IMR-90 (cell line): Measurements from ENCODE around the gene ITGB5. TPM values are rescaled to one million over a fixed set of nuclear protein-coding genes. Genes with fewer than 3 reads are reported as not detected.
A peak's percentile ranks its signal among the peaks of the same experiment; 100 is the strongest.

ENCODE experiments used
- ATAC-seq: fragments of 200-7000 bp; cut with Tn5 transposase; 2 replicates; pipeline ENCODE4 v1.9.1; 2020; ENCODE audit warnings: low read depth, mild to moderate bottlenecking, moderate library complexity
- BruUV-seq: library from RNA; stranded (reverse); fragments of 400-500 nt; replicated peaks from 2 replicates; lab custom pipeline; 2021; lab: Mats Ljungman, UMichigan
- CTCF ChIA-PET: fragments of 300-600 bp; formaldehyde crosslinking; extraction: SDS; loops from one replicate; lab custom pipeline; 2021; ENCODE audit warnings: antibody characterized with exemption; lab: Yijun Ruan, JAX
- POLR2A ChIA-PET: fragments of 300-600 bp; sonication (Branson Sonifier 250); formaldehyde crosslinking; loops from one replicate; lab custom pipeline; 2022; ENCODE audit warnings: antibody characterized with exemption; ENCODE audit not compliant: unreplicated experiment; lab: Charles Lee
- DNase-seq: peaks from one replicate; pipeline ENCODE4 v3.0.0; 2013
- H2AFZ ChIP-seq: replicated peaks from 2 replicates; pipeline ENCODE3; 2013; ENCODE audit warnings: low read length, mild to moderate bottlenecking; ENCODE audit not compliant: poor library complexity
- H2AK5ac ChIP-seq: 2 replicates; pipeline ENCODE4 v1.6.1; 2013; ENCODE audit warnings: low read depth, low read length, inconsistent platforms
- H2AK9ac ChIP-seq: replicated peaks from 2 replicates; pipeline ENCODE3; 2013; ENCODE audit warnings: mild to moderate bottlenecking, low read depth, low read length, moderate library complexity; ENCODE audit not compliant: poor library complexity
- H2BK120ac ChIP-seq: 2 replicates; pipeline ENCODE4 v1.6.1; 2013; ENCODE audit warnings: low read depth, low read length, inconsistent platforms
- H2BK15ac ChIP-seq: 3 replicates; pipeline ENCODE4 v1.6.1; 2013; ENCODE audit warnings: low read depth, low read length, inconsistent platforms
- H2BK20ac ChIP-seq: 2 replicates; pipeline ENCODE4 v1.6.1; 2013; ENCODE audit warnings: low read depth, mild to moderate bottlenecking, inconsistent platforms, low read length, moderate library complexity
- H2BK5ac ChIP-seq: 2 replicates; pipeline ENCODE4 v1.6.1; 2013; ENCODE audit warnings: mild to moderate bottlenecking, low read depth, low read length, inconsistent platforms; ENCODE audit not compliant: poor library complexity, severe bottlenecking
- H3K14ac ChIP-seq: replicated peaks from 2 replicates; pipeline ENCODE4 v1.6.1; 2013; ENCODE audit warnings: low read depth, low read length, inconsistent platforms
- H3K18ac ChIP-seq: 2 replicates; pipeline ENCODE4 v1.6.1; 2013; ENCODE audit warnings: low read depth, low read length, control low read depth
- H3K23ac ChIP-seq: 2 replicates; pipeline ENCODE4 v1.6.1; 2013; ENCODE audit warnings: low read depth, low read length, inconsistent platforms
- H3K27ac ChIP-seq: 2 replicates; pipeline ENCODE4 v1.5.1; 2013; ENCODE audit warnings: mild to moderate bottlenecking, control low read depth, low read length; ENCODE audit not compliant: insufficient read depth
- H3K27me3 ChIP-seq: 2 replicates; pipeline ENCODE4 v1.6.1; 2013; ENCODE audit warnings: low read length; ENCODE audit not compliant: control insufficient read depth, insufficient read depth
- H3K36me3 ChIP-seq: 2 replicates; pipeline ENCODE4 v1.6.1; 2013; ENCODE audit warnings: low read length, mixed read lengths; ENCODE audit not compliant: control insufficient read depth, insufficient read depth
- H3K4ac ChIP-seq: 2 replicates; pipeline ENCODE4 v1.6.1; 2013; ENCODE audit warnings: low read depth, low read length, inconsistent platforms
- H3K4me1 ChIP-seq: 2 replicates; pipeline ENCODE4 v1.6.1; 2013; ENCODE audit warnings: low read length, mixed read lengths; ENCODE audit not compliant: control insufficient read depth, insufficient read depth
- H3K4me2 ChIP-seq: 2 replicates; pipeline ENCODE4 v1.6.1; 2013; ENCODE audit warnings: low read depth, mild to moderate bottlenecking, control low read depth, low read length, moderate library complexity
- H3K4me3 ChIP-seq: 2 replicates; pipeline ENCODE4 v1.5.1; 2013; ENCODE audit warnings: low read depth, mild to moderate bottlenecking, control low read depth, low read length, moderate library complexity; ENCODE audit not compliant: insufficient read depth
- H3K56ac ChIP-seq: 2 replicates; pipeline ENCODE4 v1.6.1; 2013; ENCODE audit warnings: low read length, inconsistent platforms; ENCODE audit not compliant: insufficient read depth; ENCODE audit errors: extremely low read depth
- H3K79me1 ChIP-seq, 2 experiments: 2 replicates each; pipeline ENCODE4 v1.6.1; 2013; ENCODE audit warnings: low read length in 2 of 2, inconsistent platforms in 1 of 2, low read depth in 1 of 2
- H3K9ac ChIP-seq: 2 replicates; pipeline ENCODE4 v1.6.1; 2013; ENCODE audit warnings: low read depth, low read length, control low read depth
- H3K9me1 ChIP-seq: 2 replicates; pipeline ENCODE4 v1.6.1; 2013; ENCODE audit warnings: low read length, inconsistent platforms; ENCODE audit not compliant: insufficient read depth
- H3K9me3 ChIP-seq: 2 replicates; pipeline ENCODE4 v1.6.1; 2013; ENCODE audit warnings: low read length; ENCODE audit not compliant: control insufficient read depth, insufficient read depth
- H4K20me1 ChIP-seq: 2 replicates; pipeline ENCODE4 v1.6.1; 2013; ENCODE audit warnings: low read length, inconsistent platforms; ENCODE audit not compliant: insufficient read depth
- H4K5ac ChIP-seq: 2 replicates; pipeline ENCODE4 v1.6.1; 2013; ENCODE audit warnings: mild to moderate bottlenecking, low read depth, low read length, control low read depth
- H4K8ac ChIP-seq, 2 experiments: 2 replicates each; pipeline ENCODE4 v1.6.1; 2013; ENCODE audit warnings: low read depth in 2 of 2, low read length in 2 of 2, control low read depth in 1 of 2, inconsistent platforms in 1 of 2
- H4K91ac ChIP-seq: 2 replicates; pipeline ENCODE4 v1.6.1; 2013; ENCODE audit warnings: low read depth, low read length, inconsistent platforms; ENCODE audit not compliant: insufficient read depth
- BHLHE40 ChIP-seq: fragments of 150-350 bp; IDR thresholded peaks from 2 replicates; pipeline ENCODE4 v1.6.1; 2016; ENCODE audit warnings: mild to moderate bottlenecking, low read depth, low read length
- CEBPB ChIP-seq: IDR thresholded peaks from 2 replicates; pipeline ENCODE4 v1.6.1; 2012; ENCODE audit warnings: low read depth, low read length, improper control_type of control experiment
- CHD1 ChIP-seq: IDR thresholded peaks from 2 replicates; pipeline ENCODE4 v1.6.1; 2012; ENCODE audit warnings: low read depth, low read length, improper control_type of control experiment
- FOS ChIP-seq: fragments of 150-350 bp; IDR thresholded peaks from 2 replicates; pipeline ENCODE4 v1.6.1; 2016; ENCODE audit warnings: low read depth, low read length
- MAFK ChIP-seq: IDR thresholded peaks from 2 replicates; pipeline ENCODE4 v1.6.1; 2012; ENCODE audit warnings: low read depth, low read length, improper control_type of control experiment
- MAZ ChIP-seq: IDR thresholded peaks from 2 replicates; pipeline ENCODE4 v1.6.1; 2012; ENCODE audit warnings: low read depth, mild to moderate bottlenecking, low read length, improper control_type of control experiment, moderate library complexity, borderline replicate concordance
- MXI1 ChIP-seq: IDR thresholded peaks from 2 replicates; pipeline ENCODE4 v1.6.1; 2012; ENCODE audit warnings: low read depth, mild to moderate bottlenecking, low read length, moderate library complexity, borderline replicate concordance
- NFE2L2 ChIP-seq: fragments of 150-350 bp; IDR thresholded peaks from 2 replicates; pipeline ENCODE4 v1.6.1; 2016; ENCODE audit warnings: low read depth, mild to moderate bottlenecking, low read length
- RCOR1 ChIP-seq: IDR thresholded peaks from 2 replicates; pipeline ENCODE4 v1.6.1; 2012; ENCODE audit warnings: mild to moderate bottlenecking, low read length, improper control_type of control experiment; ENCODE audit not compliant: insufficient replicate concordance
- RFX5 ChIP-seq: IDR thresholded peaks from 2 replicates; pipeline ENCODE4 v1.8.0; 2012; ENCODE audit warnings: low read depth, mild to moderate bottlenecking, low read length, moderate library complexity
- SMC3 ChIP-seq: fragments of 150-350 bp; IDR thresholded peaks from 2 replicates; pipeline ENCODE4 v1.6.1; 2016; ENCODE audit warnings: low read depth, mild to moderate bottlenecking, antibody characterized with exemption, low read length, moderate library complexity
- WGBS, 2 experiments: methylation state at CpG; one replicate each; pipeline versions ENCODE4 v1.1.5 to v1.1.7; 2013; ENCODE audit warnings: missing lambda C conversion rate in 2 of 2; ENCODE audit not compliant: insufficient read length in 1 of 2; ENCODE audit errors: extremely low coverage in 2 of 2; 5-methylcytosine and 5-hydroxymethylcytosine counted together
- dilution Hi-C: fragments of 300-500 bp; cut with HindIII; formaldehyde crosslinking; loops from one replicate; pipeline ENCODE4 v1.14.3; 2018; ENCODE audit warnings: low sequenced_read_pairs; ENCODE audit not compliant: unreplicated experiment
- in situ Hi-C: fragments of 300-500 bp; cut with MboI; formaldehyde crosslinking; loops from 3 replicates; pipeline ENCODE4 v1.14.3; 2019; ENCODE audit warnings: low sequenced_read_pairs, inconsistent platforms, mixed read lengths
- intact Hi-C: fragments of 100-400 bp; cut with micrococcal nuclease; formaldehyde crosslinking; loops from 2 replicates; pipeline ENCODE4 v1.10.0; 2022
- polyA plus RNA-seq, 3 experiments: library from polyadenylated mRNA; depleted of rRNA; stranded (reverse); fragments of >200 nt; gene quantifications; 2 replicates each; pipeline ENCODE4 v1.2.3, GENCODE V29; 2012; ENCODE audit warnings: low replicate concordance in 1 of 3
- total RNA-seq: library from RNA; depleted of rRNA; stranded (reverse); fragments of >200 nt; gene quantifications from 2 replicates; pipeline ENCODE4 v1.2.3, GENCODE V29; 2012
- TF ChIP-seq, protein P1 (sequence below): conservative IDR thresholded peaks from 2 replicates; pipeline ENCODE4 v1.5.1; 2012; ENCODE audit warnings: mild to moderate bottlenecking, low read depth, low read length, improper control_type of control experiment
- TF ChIP-seq, protein P2 (sequence below): fragments of 150-350 bp; IDR thresholded peaks from 2 replicates; pipeline ENCODE4 v1.6.1; 2016; ENCODE audit warnings: low read depth, mild to moderate bottlenecking, low read length, moderate library complexity, borderline replicate concordance
- TF ChIP-seq, protein P3 (sequence below): fragments of 150-350 bp; IDR thresholded peaks from 2 replicates; pipeline ENCODE4 v1.6.1; 2017; ENCODE audit warnings: mild to moderate bottlenecking, antibody characterized with exemption, low read length, low read depth

ITGB5 gene
- total and polyA plus RNA-seq, 2 of the 4 experiments (the other 2 are of a cell fraction): 85.0 to 101 TPM

DNA sequence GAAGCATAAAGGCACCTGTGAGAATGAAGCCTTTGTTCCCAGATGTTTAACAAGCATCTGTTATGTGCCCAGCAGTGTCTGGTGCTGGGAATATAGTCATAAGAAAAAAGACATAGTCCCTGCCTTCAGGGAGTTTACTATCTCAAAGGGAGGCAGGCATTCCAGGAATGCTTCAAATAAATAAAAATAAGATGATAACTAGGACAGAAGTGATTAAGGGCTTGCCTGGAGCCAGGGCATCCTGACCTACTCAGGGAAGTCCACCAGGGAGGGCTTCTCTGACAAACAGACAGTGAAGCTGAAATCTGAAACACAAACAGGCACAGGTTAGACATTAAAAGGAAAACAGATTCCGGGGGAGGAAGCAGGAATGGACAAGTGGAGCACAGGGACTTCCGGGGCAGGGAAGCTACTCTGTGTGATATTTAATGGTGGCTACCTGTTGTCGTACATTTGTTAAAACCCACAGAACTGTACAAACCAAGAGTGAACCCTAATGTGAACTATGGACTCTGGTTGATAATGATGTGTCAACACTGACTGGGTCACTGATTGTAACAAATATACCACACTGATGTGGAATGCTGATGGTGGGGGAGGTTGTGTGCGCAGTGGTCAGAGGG, 53.3 kb downstream of the ITGB5 start:
- in situ Hi-C loops (no loop called here), intact Hi-C loops (loop anchor here (2.0 to 5.0 kb wide), 2 partner anchors 25 to 53 kb away; partner anchors contain the start of gene ITGB5), dilution Hi-C loops (no loop called here)
- H2BK20ac ChIP-seq: peak overlapping the region; percentile 55
- H2AFZ ChIP-seq: no peak overlapping the region
- peaks cover 23 to 76% of the 10 kb centered on the region in 2 experiments; a peak in 3 of 4 replicates for H3K79me1 ChIP-seq
- no peak for ATAC-seq
- TF ChIP-seq MXI1 (no peak), RFX5 (no peak), MAFK (no peak), MAZ (no peak), NFE2L2 (no peak), BHLHE40 (no peak), RCOR1 (no peak), SMC3 (no peak), CEBPB (no peak), FOS (no peak), CHD1 (no peak)
- TF ChIP-seq, protein P1, sequence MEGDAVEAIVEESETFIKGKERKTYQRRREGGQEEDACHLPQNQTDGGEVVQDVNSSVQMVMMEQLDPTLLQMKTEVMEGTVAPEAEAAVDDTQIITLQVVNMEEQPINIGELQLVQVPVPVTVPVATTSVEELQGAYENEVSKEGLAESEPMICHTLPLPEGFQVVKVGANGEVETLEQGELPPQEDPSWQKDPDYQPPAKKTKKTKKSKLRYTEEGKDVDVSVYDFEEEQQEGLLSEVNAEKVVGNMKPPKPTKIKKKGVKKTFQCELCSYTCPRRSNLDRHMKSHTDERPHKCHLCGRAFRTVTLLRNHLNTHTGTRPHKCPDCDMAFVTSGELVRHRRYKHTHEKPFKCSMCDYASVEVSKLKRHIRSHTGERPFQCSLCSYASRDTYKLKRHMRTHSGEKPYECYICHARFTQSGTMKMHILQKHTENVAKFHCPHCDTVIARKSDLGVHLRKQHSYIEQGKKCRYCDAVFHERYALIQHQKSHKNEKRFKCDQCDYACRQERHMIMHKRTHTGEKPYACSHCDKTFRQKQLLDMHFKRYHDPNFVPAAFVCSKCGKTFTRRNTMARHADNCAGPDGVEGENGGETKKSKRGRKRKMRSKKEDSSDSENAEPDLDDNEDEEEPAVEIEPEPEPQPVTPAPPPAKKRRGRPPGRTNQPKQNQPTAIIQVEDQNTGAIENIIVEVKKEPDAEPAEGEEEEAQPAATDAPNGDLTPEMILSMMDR: no peak
- TF ChIP-seq, protein P2, sequence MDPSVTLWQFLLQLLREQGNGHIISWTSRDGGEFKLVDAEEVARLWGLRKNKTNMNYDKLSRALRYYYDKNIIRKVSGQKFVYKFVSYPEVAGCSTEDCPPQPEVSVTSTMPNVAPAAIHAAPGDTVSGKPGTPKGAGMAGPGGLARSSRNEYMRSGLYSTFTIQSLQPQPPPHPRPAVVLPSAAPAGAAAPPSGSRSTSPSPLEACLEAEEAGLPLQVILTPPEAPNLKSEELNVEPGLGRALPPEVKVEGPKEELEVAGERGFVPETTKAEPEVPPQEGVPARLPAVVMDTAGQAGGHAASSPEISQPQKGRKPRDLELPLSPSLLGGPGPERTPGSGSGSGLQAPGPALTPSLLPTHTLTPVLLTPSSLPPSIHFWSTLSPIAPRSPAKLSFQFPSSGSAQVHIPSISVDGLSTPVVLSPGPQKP: no peak
- TF ChIP-seq, protein P3, sequence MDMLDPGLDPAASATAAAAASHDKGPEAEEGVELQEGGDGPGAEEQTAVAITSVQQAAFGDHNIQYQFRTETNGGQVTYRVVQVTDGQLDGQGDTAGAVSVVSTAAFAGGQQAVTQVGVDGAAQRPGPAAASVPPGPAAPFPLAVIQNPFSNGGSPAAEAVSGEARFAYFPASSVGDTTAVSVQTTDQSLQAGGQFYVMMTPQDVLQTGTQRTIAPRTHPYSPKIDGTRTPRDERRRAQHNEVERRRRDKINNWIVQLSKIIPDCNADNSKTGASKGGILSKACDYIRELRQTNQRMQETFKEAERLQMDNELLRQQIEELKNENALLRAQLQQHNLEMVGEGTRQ: no peak
- peaks cover 14% of the 10 kb centered on the region for H3K36me3 ChIP-seq
- H3K14ac ChIP-seq: peak overlapping the region; percentile 82
- peaks cover 35% of the 10 kb centered on the region for H3K4me1 ChIP-seq
- peak overlapping the region; percentile 41; the same call in 1 of the 3 replicates for H2BK15ac ChIP-seq
- WGBS, 2 experiments: no CpG with 5 or more reads among the region's 4 CpGs
- H3K56ac ChIP-seq: no peak overlapping the region; the same call in 1 of the 2 replicates
- no peak overlapping the region for H3K9ac ChIP-seq
- ChIA-PET CTCF (no interaction called here), POLR2A (no interaction called here)
- H2BK120ac ChIP-seq: peak overlapping the region; percentile 86
- no peaks in the 10 kb centered on the region for H3K27me3 ChIP-seq
- BruUV-seq: no TSS peak
- H3K18ac ChIP-seq: peak overlapping the region; percentile 85
- no peaks in the 10 kb centered on the region for H3K9me3 ChIP-seq
- peak overlapping the region; percentile 79 for H3K27ac ChIP-seq
- peak overlapping the region; percentile 8 to 66; a peak in 2 of 4 replicates for H4K8ac ChIP-seq
- H2AK5ac ChIP-seq: peak overlapping the region; percentile 62
- peak overlapping the region; percentile 80 for H3K4ac ChIP-seq
- no peak overlapping the region for H3K4me2 ChIP-seq
- no peak overlapping the region for H3K4me3 ChIP-seq
- peak overlapping the region; percentile 65 for H2BK5ac ChIP-seq
- H3K9me1 ChIP-seq: peaks cover 33% of the 10 kb centered on the region
- no peak for DNase-seq
- peak overlapping the region; percentile 67 for H4K91ac ChIP-seq
- peak overlapping the region; percentile 83 for H4K5ac ChIP-seq
- peak overlapping the region; percentile 46; the same call in 1 of the 2 replicates for H3K23ac ChIP-seq
- peaks cover 15% of the 10 kb centered on the region; the same call in 1 of the 2 replicates for H4K20me1 ChIP-seq
- no peak overlapping the region for H2AK9ac ChIP-seq
